SU-DHL-6 (cell line): ENCODE measurements around the gene FRMD1.

Experiments
- CTCF ChIP-seq: fragments of 200-600 bp; sonication (generic); IDR thresholded peaks from one replicate; pipeline ENCODE4 v1.5.1; 2017; ENCODE audit warnings: antibody characterized with exemption, mild to moderate bottlenecking, low read length, moderate library complexity; ENCODE audit not compliant: insufficient read depth, poor library complexity, severe bottlenecking
- EZH2phosphoT487 ChIP-seq: fragments of 200-600 bp; sonication (generic), shearing (Covaris generic); conservative IDR thresholded peaks from 2 replicates; pipeline ENCODE4 v1.6.1; 2018; ENCODE audit warnings: mild to moderate bottlenecking, antibody characterized with exemption, low read length, moderate library complexity, mixed read lengths

- TF ChIP-seq CTCF (no peak), EZH2phosphoT487 (no peak)
These were observed 40.4 kb downstream of the FRMD1 start for GRCh38 chr6:168038576-168039140.
